ENCODE results near the gene SHMT2.

The SHMT2 gene

GRCh38 chr12:57224278-57224972, 5.1 kb upstream of the SHMT2 start:
- in situ Hi-C loops (cut with MboI; ENCODE audit: low pct_unique_long_range_greater_than_20kb, low sequenced_read_pairs, unreplicated experiment), result no loop called here
- no peak for DNase-seq (ENCODE audit: low spot score)
- no peak for TF ChIP-seq CTCF (IDR thresholded peaks at IDR 0.05; ENCODE audit: extremely low read depth, insufficient read depth, missing control alignments)

- in situ Hi-C loops (cut with MboI; ENCODE audit: low pct_unique_long_range_greater_than_20kb, low sequenced_read_pairs, unreplicated experiment), result no loop called here
- TF ChIP-seq CTCF (IDR thresholded peaks at IDR 0.05; ENCODE audit: extremely low read depth, insufficient read depth, missing control alignments), result peak; percentile 86
- DNase-seq (ENCODE audit: low spot score), result no peak
Measured at GRCh38 chr12:57224973-57225679, 4.4 kb upstream of the SHMT2 start.

DNA sequence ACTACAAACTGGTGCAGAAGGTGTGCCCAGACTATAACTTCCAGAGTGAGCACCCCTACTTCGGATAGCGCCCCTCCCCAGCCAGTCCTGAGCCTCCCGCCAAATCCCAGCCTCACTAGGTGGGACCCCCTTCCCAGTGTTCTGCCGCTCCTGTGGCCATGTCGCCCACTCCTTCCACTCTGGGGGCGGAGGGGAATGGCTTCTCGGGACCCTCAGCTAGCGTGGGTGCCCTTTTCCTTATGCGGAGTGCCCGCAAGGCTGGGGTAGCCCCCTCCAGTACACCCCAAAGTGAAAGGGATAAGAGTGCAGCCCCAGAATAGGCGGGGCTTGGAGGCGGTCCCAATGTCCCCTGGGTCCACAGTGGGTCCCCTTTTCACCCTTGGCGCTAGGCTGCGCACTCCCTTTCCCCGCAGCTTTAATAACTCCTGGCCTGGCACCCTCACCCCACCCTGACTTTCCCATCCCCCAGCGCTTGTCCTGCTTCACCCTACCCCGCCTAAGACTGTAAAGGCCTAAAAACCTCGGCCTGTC, 3.8 kb upstream of the SHMT2 start:
- TF ChIP-seq CTCF (IDR thresholded peaks at IDR 0.05; ENCODE audit: extremely low read depth, insufficient read depth, missing control alignments), result no peak
- in situ Hi-C loops (cut with MboI; ENCODE audit: low pct_unique_long_range_greater_than_20kb, low sequenced_read_pairs, unreplicated experiment), result no loop called here
- DNase-seq (ENCODE audit: low spot score), result no peak

DNA sequence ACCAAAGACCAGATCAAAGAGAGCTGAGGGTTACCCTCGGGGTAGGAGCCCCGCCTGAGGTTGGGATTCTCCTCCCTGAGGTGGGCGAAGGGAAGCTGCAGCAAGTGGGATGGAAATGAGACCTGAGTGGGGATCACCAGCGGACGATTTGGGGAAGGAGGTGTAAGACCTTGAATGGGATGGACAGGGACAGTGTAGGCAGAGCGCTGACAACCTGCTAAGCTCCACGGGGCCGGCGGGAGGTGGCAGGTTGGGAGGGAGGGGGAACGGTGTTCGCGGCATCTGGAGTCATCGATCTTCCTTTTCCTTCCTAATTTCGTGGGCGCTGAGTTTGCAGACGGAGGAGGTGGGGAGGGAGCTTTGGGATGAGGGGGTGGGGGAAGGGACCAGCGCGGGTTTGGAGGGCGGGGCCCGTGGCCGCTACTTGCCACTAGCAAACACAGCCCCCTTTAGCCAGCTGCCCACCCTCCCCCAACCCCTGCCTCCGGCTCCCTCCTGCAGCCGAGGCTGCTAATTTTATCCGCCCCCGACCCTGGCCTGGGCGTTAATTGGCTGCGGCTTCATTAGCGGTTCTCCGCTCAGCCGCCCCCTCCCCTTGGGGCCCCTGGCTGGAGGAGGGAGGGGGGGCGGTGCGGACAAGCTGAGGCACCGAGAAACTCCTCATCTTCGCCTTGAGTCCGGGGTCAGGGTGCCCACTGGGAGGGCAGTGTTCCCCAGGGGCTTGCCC, 2.8 kb upstream of the SHMT2 start:
- no peak for TF ChIP-seq CTCF (IDR thresholded peaks at IDR 0.05; ENCODE audit: extremely low read depth, insufficient read depth, missing control alignments)
- in situ Hi-C loops (cut with MboI; ENCODE audit: low pct_unique_long_range_greater_than_20kb, low sequenced_read_pairs, unreplicated experiment), result no loop called here
- DNase-seq (ENCODE audit: low spot score), result no peak

DNA sequence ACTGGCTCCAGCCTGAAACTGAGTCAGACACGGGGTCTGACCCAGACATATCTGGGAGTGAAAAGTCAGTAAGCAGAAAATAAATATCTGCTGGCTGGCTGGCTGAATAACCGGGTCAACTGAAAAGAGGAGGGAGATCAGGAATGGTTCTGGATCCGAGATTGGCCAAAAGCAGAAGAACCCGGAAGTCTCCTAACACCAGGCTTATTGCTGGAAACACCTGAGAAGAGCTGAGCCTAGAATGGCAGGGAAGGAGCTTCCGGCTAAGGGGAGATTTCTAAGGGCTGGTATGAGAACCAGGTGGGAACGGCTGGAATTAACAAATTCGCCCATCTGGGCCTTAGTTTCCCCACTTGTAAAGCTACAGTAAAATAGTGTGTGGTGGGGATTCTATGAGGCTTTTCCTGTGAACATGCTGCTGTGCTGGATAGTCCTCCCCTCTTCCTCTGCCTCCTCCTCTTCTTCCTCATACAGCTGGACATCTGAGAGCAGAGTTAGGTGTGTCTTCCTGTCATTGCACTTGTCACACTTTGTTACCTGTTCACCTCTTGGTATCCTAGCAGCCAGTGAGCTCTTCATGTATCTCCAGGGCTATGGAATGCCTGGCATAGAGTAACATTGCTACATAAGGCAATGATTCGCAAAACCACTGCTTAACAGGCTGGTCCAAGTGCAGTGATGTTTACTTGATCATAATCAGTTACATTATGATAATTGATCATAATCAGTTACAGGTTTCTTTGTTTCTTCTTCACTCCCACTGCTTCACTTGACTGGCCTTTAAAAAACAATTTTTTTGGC, 2.0 kb upstream of the SHMT2 start:
- in situ Hi-C loops (cut with MboI; ENCODE audit: low pct_unique_long_range_greater_than_20kb, low sequenced_read_pairs, unreplicated experiment), result no loop called here
- DNase-seq (ENCODE audit: low spot score), result no peak
- no peak for TF ChIP-seq CTCF (IDR thresholded peaks at IDR 0.05; ENCODE audit: extremely low read depth, insufficient read depth, missing control alignments)
